OCI-LY1 (cell line): Measurements from ENCODE around the gene IL18R1.

Experiments used
- H2AFZ ChIP-seq: fragments of 200-600 bp; sonication (generic), shearing (Covaris generic); 2 replicates; pipeline ENCODE4 v1.6.0; 2014; ENCODE audit warnings: antibody characterized with exemption, mild to moderate bottlenecking, low read length
- H3F3A ChIP-seq: fragments of 200-600 bp; sonication (generic), shearing (Covaris generic); 2 replicates; pipeline ENCODE4 v1.6.0; 2014; ENCODE audit warnings: mild to moderate bottlenecking, antibody characterized with exemption, low read length, moderate library complexity; ENCODE audit not compliant: insufficient read depth
- H3K27ac ChIP-seq: fragments of 200-600 bp; sonication (generic); 2 replicates; pipeline ENCODE4 v1.5.1; 2014; ENCODE audit warnings: low read length, mixed run types, mild to moderate bottlenecking, low read depth; ENCODE audit not compliant: poor library complexity, severe bottlenecking
- H3K27me3 ChIP-seq: fragments of 200-600 bp; sonication (generic); 2 replicates; pipeline ENCODE4 v1.6.0; 2014; ENCODE audit warnings: antibody characterized with exemption, mild to moderate bottlenecking, low read length, moderate library complexity; ENCODE audit not compliant: insufficient read depth
- H3K36me3 ChIP-seq: fragments of 200-600 bp; sonication (generic); 2 replicates; pipeline ENCODE4 v1.6.1; 2014; ENCODE audit warnings: mild to moderate bottlenecking, antibody characterized with exemption, low read length, moderate library complexity, mixed read lengths; ENCODE audit not compliant: insufficient read depth
- H3K4me1 ChIP-seq: fragments of 200-600 bp; sonication (generic); 2 replicates; pipeline ENCODE4 v1.5.1; 2014; ENCODE audit warnings: mild to moderate bottlenecking, low read length, moderate library complexity; ENCODE audit not compliant: insufficient read depth, severe bottlenecking
- H3K4me2 ChIP-seq: fragments of 200-600 bp; sonication (generic), shearing (Covaris generic); 2 replicates; pipeline ENCODE4 v1.6.1; 2014; ENCODE audit warnings: low read length
- H3K4me3 ChIP-seq: fragments of 200-600 bp; sonication (generic); 2 replicates; pipeline ENCODE4 v1.5.1; 2014; ENCODE audit warnings: low read length, low read depth, mild to moderate bottlenecking, mixed read lengths; ENCODE audit not compliant: poor library complexity, severe bottlenecking
- H3K79me2 ChIP-seq: fragments of 200-600 bp; shearing (Covaris generic); 2 replicates; pipeline ENCODE4 v1.6.1; 2016; ENCODE audit warnings: mixed run types, low read length, mixed read lengths; ENCODE audit not compliant: insufficient read depth
- H3K9ac ChIP-seq: fragments of 200-600 bp; sonication (generic), shearing (Covaris generic); 2 replicates; pipeline ENCODE4 v1.6.1; 2014; ENCODE audit warnings: mild to moderate bottlenecking, low read length, mixed read lengths
- H3K9me2 ChIP-seq: fragments of 200-600 bp; sonication (generic), shearing (Covaris generic); 2 replicates; pipeline ENCODE4 v1.6.1; 2014; ENCODE audit warnings: low read depth, mild to moderate bottlenecking, low read length, mixed read lengths
- H3K9me3 ChIP-seq: fragments of 200-600 bp; shearing (Covaris generic); 2 replicates; pipeline ENCODE4 v1.6.1; 2014; ENCODE audit warnings: low read length, mixed read lengths
- H4K20me1 ChIP-seq: fragments of 200-600 bp; sonication (generic), shearing (Covaris generic); 2 replicates; pipeline ENCODE4 v1.6.0; 2016; ENCODE audit warnings: mild to moderate bottlenecking, low read length; ENCODE audit not compliant: insufficient read depth
- CTCF ChIP-seq: fragments of 200-600 bp; sonication (generic), shearing (Covaris generic); IDR thresholded peaks from 2 replicates; pipeline ENCODE4 v1.5.1; 2017; ENCODE audit warnings: mild to moderate bottlenecking, antibody characterized with exemption, low read length, moderate library complexity, mixed read lengths
- EZH2 ChIP-seq: fragments of 200-600 bp; sonication (generic), shearing (Covaris generic); IDR thresholded peaks from 2 replicates; pipeline ENCODE4 v1.8.0; 2017; ENCODE audit warnings: borderline replicate concordance, mixed run types, mild to moderate bottlenecking, antibody characterized with exemption, low read length, moderate library complexity, mixed read lengths

The IL18R1 gene

GRCh38 chr2:102383722-102384121 is 28.1 kb downstream of the IL18R1 start:
- H2AFZ ChIP-seq: no peak overlapping the region
- no peaks in the 10 kb centered on the region for H3K27me3 ChIP-seq
- no peaks in the 10 kb centered on the region for H3K4me1 ChIP-seq
- H3K4me3 ChIP-seq: no peak overlapping the region
- no peaks in the 10 kb centered on the region for H3K9me2 ChIP-seq
- H3K4me2 ChIP-seq: no peak overlapping the region
- no peak overlapping the region for H3K9ac ChIP-seq
- no peaks in the 10 kb centered on the region for H3K36me3 ChIP-seq
- H3K27ac ChIP-seq: no peak overlapping the region
- H4K20me1 ChIP-seq: no peaks in the 10 kb centered on the region
- TF ChIP-seq CTCF (no peak), EZH2 (no peak)
- no peaks in the 10 kb centered on the region for H3K79me2 ChIP-seq
- H3K9me3 ChIP-seq: 0 out of 2 replicates have a peak, but pooled peaks cover 2% of the 10 kb centered on the region
- H3F3A ChIP-seq: no peaks in the 10 kb centered on the region

DNA sequence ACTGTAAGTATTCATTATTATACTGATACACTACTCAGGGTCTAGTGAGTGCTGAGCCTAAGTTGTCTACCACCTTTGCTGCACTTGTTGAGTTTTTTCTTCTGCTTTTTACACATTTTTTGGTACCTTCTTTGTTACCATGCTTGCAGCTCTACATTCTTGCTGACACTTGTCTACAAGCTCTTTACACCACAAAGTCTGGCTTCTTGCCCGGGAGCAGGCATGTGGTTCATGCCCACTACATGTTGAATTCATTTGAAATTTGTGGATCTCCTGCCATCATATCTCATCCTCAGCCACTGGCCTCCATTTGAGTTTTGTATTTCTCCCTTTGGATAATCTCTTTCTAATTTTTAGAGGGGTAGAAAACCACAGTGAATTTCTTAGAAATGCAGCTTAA is 29.9 kb downstream of the IL18R1 start:
- Histone ChIP-seq H3K4me2 (no peak overlapping the region), H3K9me2 (no peaks in the 10 kb centered on the region), H3K4me3 (no peak overlapping the region), H3F3A (no peaks in the 10 kb centered on the region), H3K9ac (no peak overlapping the region), H4K20me1 (no peaks in the 10 kb centered on the region), H3K9me3 (0 out of 2 replicates have a peak, but pooled peaks cover 2% of the 10 kb centered on the region), H2AFZ (no peak overlapping the region), H3K27ac (no peak overlapping the region), H3K4me1 (no peaks in the 10 kb centered on the region), H3K79me2 (no peaks in the 10 kb centered on the region), H3K36me3 (no peaks in the 10 kb centered on the region), H3K27me3 (no peaks in the 10 kb centered on the region)
- no peak for TF ChIP-seq EZH2
- no peak for TF ChIP-seq CTCF

DNA sequence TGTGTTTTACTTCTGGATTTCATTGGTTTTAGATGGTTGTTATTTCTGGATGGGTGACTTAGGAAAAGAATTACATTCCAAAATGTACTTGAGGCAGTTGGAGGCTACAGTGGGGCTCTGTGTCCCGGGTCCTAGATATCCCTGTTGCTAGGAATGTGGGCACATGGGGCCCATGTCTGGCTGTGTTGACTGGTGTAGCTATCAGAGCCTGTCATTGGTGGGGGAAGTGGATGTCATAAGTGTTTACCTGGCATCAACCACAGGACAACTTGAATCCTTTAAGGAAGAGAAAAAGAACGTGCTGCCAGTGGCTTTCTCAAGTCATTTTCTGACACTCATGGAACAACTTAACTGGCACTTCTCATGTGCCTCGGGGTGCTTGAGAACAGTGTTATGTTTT is 30.4 kb downstream of the IL18R1 start:
- Histone ChIP-seq H3K4me1 (no peaks in the 10 kb centered on the region), H3K9me2 (no peaks in the 10 kb centered on the region), H3K4me2 (no peak overlapping the region), H4K20me1 (no peaks in the 10 kb centered on the region), H3F3A (no peaks in the 10 kb centered on the region), H2AFZ (no peak overlapping the region), H3K4me3 (no peak overlapping the region), H3K9ac (no peak overlapping the region), H3K27ac (no peak overlapping the region), H3K9me3 (0 out of 2 replicates have a peak, but pooled peaks cover 2% of the 10 kb centered on the region), H3K36me3 (no peaks in the 10 kb centered on the region), H3K79me2 (no peaks in the 10 kb centered on the region), H3K27me3 (no peaks in the 10 kb centered on the region)
- TF ChIP-seq EZH2: no peak
- no peak for TF ChIP-seq CTCF
